ENCODE results near the gene NUTM2G. TPM values are rescaled to one million over a fixed set of nuclear protein-coding genes. Genes with fewer than 3 reads are reported as not detected.
"Not testable (repeated sequence)": the region's sequence is repeated elsewhere in the genome, so short reads cannot be mapped to it uniquely, and the experiment has no call there.

NUTM2G gene
- total and polyA plus RNA-seq, 9 of the 15 experiments (the other 6 are each of a cell fraction or from before 2014, with no cell fraction given) = 0.03 TPM; not detected in 7

GRCh38 chr9:96949346-96949745 lies 20.7 kb downstream of the NUTM2G start:
- no CpG with 5 or more reads among the region's 1 CpG for WGBS (ENCODE audit: insufficient coverage, low coverage, missing lambda C conversion rate)
- H2AFZ ChIP-seq (ENCODE audit: low read depth, low read length); H3K9me3 ChIP-seq (replicated peaks; ENCODE audit: control insufficient read depth, insufficient read depth, low read depth, low read length); CTCF ChIA-PET (ENCODE audit: low intra/inter-chr PET ratio); H3K9ac ChIP-seq (ENCODE audit: insufficient read depth in 1 of 2, low read depth in 2 of 2, low read length in 2 of 2); in situ Hi-C loops (cut with MboI); H3K4me3 ChIP-seq; intact Hi-C loops (cut with micrococcal nuclease); H3K9me1 ChIP-seq (ENCODE audit: control insufficient read depth, insufficient read depth, low read length); ATAC-seq; H3K27me3 ChIP-seq (ENCODE audit: control insufficient read depth in 2 of 2, insufficient read depth in 2 of 2, low read length in 2 of 2); DNase-seq (ENCODE audit: extremely low read depth in 1 of 4, low spot score in 3 of 4); H3K4me2 ChIP-seq (ENCODE audit: insufficient read depth, low read length); H4K20me1 ChIP-seq (replicated peaks; ENCODE audit: control insufficient read depth, insufficient read depth, low read length); H3K27ac ChIP-seq (ENCODE audit: extremely low read depth, low read depth, low read length); FAIRE-seq; H3K36me3 ChIP-seq (ENCODE audit: control insufficient read depth, insufficient read depth, low read length); H3K4me1 ChIP-seq (replicated peaks in 1 of 2; ENCODE audit: control insufficient read depth in 2 of 2, insufficient read depth in 2 of 2, low read length in 2 of 2); H3K79me2 ChIP-seq (ENCODE audit: control insufficient read depth, insufficient read depth, low read length); POLR2A ChIA-PET; BruUV-seq (replicated peaks): not testable (repeated sequence)

GRCh38 chr9:96950539-96950938 lies 21.9 kb downstream of the NUTM2G start:
- H3K27ac ChIP-seq (ENCODE audit: extremely low read depth, low read depth, low read length); H4K20me1 ChIP-seq (replicated peaks; ENCODE audit: control insufficient read depth, insufficient read depth, low read length); H3K27me3 ChIP-seq (ENCODE audit: control insufficient read depth in 2 of 2, insufficient read depth in 2 of 2, low read length in 2 of 2); H2AFZ ChIP-seq (ENCODE audit: low read depth, low read length); H3K4me3 ChIP-seq; H3K9ac ChIP-seq (ENCODE audit: insufficient read depth in 1 of 2, low read depth in 2 of 2, low read length in 2 of 2); H3K9me3 ChIP-seq (replicated peaks; ENCODE audit: control insufficient read depth, insufficient read depth, low read depth, low read length); H3K4me2 ChIP-seq (ENCODE audit: insufficient read depth, low read length); in situ Hi-C loops (cut with MboI); H3K9me1 ChIP-seq (ENCODE audit: control insufficient read depth, insufficient read depth, low read length); BruUV-seq (replicated peaks); POLR2A ChIA-PET; H3K79me2 ChIP-seq (ENCODE audit: control insufficient read depth, insufficient read depth, low read length); ATAC-seq; FAIRE-seq; DNase-seq (ENCODE audit: extremely low read depth in 1 of 4, low spot score in 3 of 4); H3K36me3 ChIP-seq (ENCODE audit: control insufficient read depth, insufficient read depth, low read length); intact Hi-C loops (cut with micrococcal nuclease); H3K4me1 ChIP-seq (replicated peaks in 1 of 2; ENCODE audit: control insufficient read depth in 2 of 2, insufficient read depth in 2 of 2, low read length in 2 of 2); CTCF ChIA-PET (ENCODE audit: low intra/inter-chr PET ratio): not testable (repeated sequence)
- no CpG with 5 or more reads among the region's 2 CpGs for WGBS (ENCODE audit: insufficient coverage, low coverage, missing lambda C conversion rate)

DNA sequence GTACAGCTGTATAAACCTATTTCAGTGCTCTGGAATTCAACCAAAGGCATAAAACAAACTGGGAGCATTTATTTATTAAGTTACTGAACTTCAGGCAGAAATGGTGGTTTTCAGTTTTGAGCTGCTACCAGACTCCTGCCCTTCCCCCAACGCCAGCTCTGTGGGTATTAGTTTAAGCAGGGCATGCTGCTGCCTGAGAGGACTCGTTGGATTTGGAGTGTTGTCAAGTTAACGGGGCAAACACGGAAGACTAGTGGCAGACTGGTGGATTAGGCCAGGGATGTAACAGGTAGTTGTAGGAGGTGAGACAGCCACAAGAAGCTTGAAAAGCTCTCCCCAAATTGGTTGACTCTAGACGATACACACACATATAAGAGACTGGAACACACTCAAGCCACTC lies 38.9 kb downstream of the NUTM2G start:
- in situ Hi-C loops (cut with MboI); CTCF ChIA-PET (ENCODE audit: low intra/inter-chr PET ratio); DNase-seq (ENCODE audit: extremely low read depth in 1 of 4, low spot score in 3 of 4); H3K9ac ChIP-seq (ENCODE audit: insufficient read depth in 1 of 2, low read depth in 2 of 2, low read length in 2 of 2); H3K9me1 ChIP-seq (ENCODE audit: control insufficient read depth, insufficient read depth, low read length); H3K4me2 ChIP-seq (ENCODE audit: insufficient read depth, low read length); H3K79me2 ChIP-seq (ENCODE audit: control insufficient read depth, insufficient read depth, low read length); BruUV-seq (replicated peaks); H3K27ac ChIP-seq (ENCODE audit: extremely low read depth, low read depth, low read length); POLR2A ChIA-PET; H3K27me3 ChIP-seq (ENCODE audit: control insufficient read depth in 2 of 2, insufficient read depth in 2 of 2, low read length in 2 of 2); FAIRE-seq; H3K9me3 ChIP-seq (replicated peaks; ENCODE audit: control insufficient read depth, insufficient read depth, low read depth, low read length); H3K4me1 ChIP-seq (replicated peaks in 1 of 2; ENCODE audit: control insufficient read depth in 2 of 2, insufficient read depth in 2 of 2, low read length in 2 of 2); H4K20me1 ChIP-seq (replicated peaks; ENCODE audit: control insufficient read depth, insufficient read depth, low read length); ATAC-seq; intact Hi-C loops (cut with micrococcal nuclease); H3K36me3 ChIP-seq (ENCODE audit: control insufficient read depth, insufficient read depth, low read length); H3K4me3 ChIP-seq; H2AFZ ChIP-seq (ENCODE audit: low read depth, low read length): not testable (repeated sequence)
- whole genome bisulfite sequencing (ENCODE audit: insufficient coverage, low coverage, missing lambda C conversion rate) = 85% methylated on average over 5 of the region's 5 CpGs

DNA sequence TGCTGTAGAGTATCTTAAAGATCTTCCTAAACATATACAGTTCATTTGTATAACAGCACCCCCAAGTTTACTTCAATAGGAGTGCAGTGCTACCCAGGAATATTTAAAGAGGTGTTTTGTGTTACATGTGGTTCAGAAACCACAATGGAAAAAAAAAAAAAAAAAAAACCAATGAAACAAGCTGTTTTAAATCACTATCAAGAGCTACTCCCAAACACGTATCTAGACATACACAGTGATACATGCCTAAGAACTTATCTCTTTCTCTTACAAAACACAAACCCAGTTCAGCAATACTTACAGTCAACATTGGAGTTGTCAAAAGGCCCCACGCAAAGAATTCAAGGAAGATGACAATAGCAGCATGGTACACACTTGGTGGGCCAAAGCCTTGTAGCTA lies 43.9 kb downstream of the NUTM2G start:
- 36% methylated on average over 2 of the region's 2 CpGs for WGBS (ENCODE audit: insufficient coverage, low coverage, missing lambda C conversion rate)

More for the DNA sequence above, 43.9 kb downstream of the NUTM2G start:
- CTCF ChIA-PET (ENCODE audit: low intra/inter-chr PET ratio); H4K20me1 ChIP-seq (replicated peaks; ENCODE audit: control insufficient read depth, insufficient read depth, low read length); H3K4me3 ChIP-seq; H3K27ac ChIP-seq (ENCODE audit: extremely low read depth, low read depth, low read length); H3K4me2 ChIP-seq (ENCODE audit: insufficient read depth, low read length); H3K9me3 ChIP-seq (replicated peaks; ENCODE audit: control insufficient read depth, insufficient read depth, low read depth, low read length); BruUV-seq (replicated peaks); H3K36me3 ChIP-seq (ENCODE audit: control insufficient read depth, insufficient read depth, low read length); intact Hi-C loops (cut with micrococcal nuclease); H3K9me1 ChIP-seq (ENCODE audit: control insufficient read depth, insufficient read depth, low read length); H3K4me1 ChIP-seq (replicated peaks in 1 of 2; ENCODE audit: control insufficient read depth in 2 of 2, insufficient read depth in 2 of 2, low read length in 2 of 2); H2AFZ ChIP-seq (ENCODE audit: low read depth, low read length); H3K27me3 ChIP-seq (ENCODE audit: control insufficient read depth in 2 of 2, insufficient read depth in 2 of 2, low read length in 2 of 2); in situ Hi-C loops (cut with MboI); H3K79me2 ChIP-seq (ENCODE audit: control insufficient read depth, insufficient read depth, low read length); H3K9ac ChIP-seq (ENCODE audit: insufficient read depth in 1 of 2, low read depth in 2 of 2, low read length in 2 of 2); ATAC-seq; FAIRE-seq; DNase-seq (ENCODE audit: extremely low read depth in 1 of 4, low spot score in 3 of 4); POLR2A ChIA-PET: not testable (repeated sequence)
